Peyer's patch (tissue), 4 donors: ENCODE measurements around the gene SHANK1.

Experiments used
- CTCF ChIP-seq, 6 experiments: fragments of 450-650 bp in 4 of 6; fragments of 200-600 bp in 2 of 6; sonication (generic) in 1 of 6; IDR thresholded peaks; one replicate each; pipeline ENCODE4 v1.5.1; 2017 to 2019; ENCODE audit warnings: antibody characterized with exemption in 6 of 6, mild to moderate bottlenecking in 3 of 6, moderate library complexity in 1 of 6
- POLR2A ChIP-seq, 2 donors: fragments of 450-650 bp; IDR thresholded peaks; one replicate each; pipeline ENCODE4 v1.5.1; 2017; ENCODE audit warnings: antibody characterized with exemption in 2 of 2, mild to moderate bottlenecking in 2 of 2, moderate library complexity in 2 of 2

- TF ChIP-seq POLR2A (IDR thresholded peaks at IDR 0.05) (peak in 1 of 2 donors; percentile 45), CTCF (IDR thresholded peaks at IDR 0.05) (peak in 5 of 6 experiments; percentile 21 to 66 (median 51))
Measured at GRCh38 chr19:50724522-50725217, 5.1 kb upstream of the SHANK1 start.
